Epithelial cell of esophagus (primary cell): ENCODE results near the gene INO80B.
A peak's percentile ranks its signal among the peaks of the same experiment; 100 is the strongest.

ENCODE experiments used
- DNase-seq: peaks from one replicate; pipeline ENCODE4 v3.0.0; 2010; ENCODE audit warnings: low read depth
- H3K4me3 ChIP-seq: 2 replicates; pipeline ENCODE4 v1.5.1; 2011; ENCODE audit warnings: mild to moderate bottlenecking, low read length, control low read depth
- TF ChIP-seq, protein P1 (sequence below): IDR thresholded peaks from 2 replicates; pipeline ENCODE4 v1.5.1; 2011; ENCODE audit warnings: low read depth, mild to moderate bottlenecking, low read length, control low read depth, inconsistent platforms; ENCODE audit not compliant: insufficient read depth; ENCODE audit errors: missing control alignments

INO80B gene

DNA sequence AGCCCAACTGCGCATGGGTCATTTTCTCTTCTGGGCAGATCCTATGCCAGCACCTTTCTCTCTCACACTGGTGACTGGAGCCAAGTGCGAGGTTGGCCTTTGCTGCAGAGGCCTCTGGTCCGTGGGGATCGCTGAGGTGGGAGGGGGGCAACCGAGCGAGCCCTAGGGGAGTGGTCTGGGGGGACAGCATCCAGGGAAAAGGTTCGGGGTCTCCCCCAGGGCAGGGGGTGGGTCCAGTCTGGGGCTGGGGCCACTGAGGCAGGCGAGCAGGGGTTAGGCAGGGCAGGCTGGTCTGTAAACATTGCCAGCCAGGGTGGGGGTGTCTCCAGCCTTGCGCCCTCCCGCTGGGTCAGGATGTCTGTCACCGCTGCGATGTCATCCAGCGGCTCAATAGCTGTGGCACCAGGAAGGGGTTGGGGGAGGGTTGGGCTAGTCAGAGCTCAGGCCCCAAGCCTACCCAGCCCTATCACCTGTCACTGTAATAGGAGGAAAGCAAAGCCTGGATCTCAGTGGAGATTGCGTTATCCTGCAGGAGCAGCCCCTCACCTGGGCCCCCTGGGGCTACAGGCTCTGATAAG, 28.6 kb upstream of the INO80B start:
- no peak overlapping the region for H3K4me3 ChIP-seq
- DNase-seq: no peak
- TF ChIP-seq, protein P1, sequence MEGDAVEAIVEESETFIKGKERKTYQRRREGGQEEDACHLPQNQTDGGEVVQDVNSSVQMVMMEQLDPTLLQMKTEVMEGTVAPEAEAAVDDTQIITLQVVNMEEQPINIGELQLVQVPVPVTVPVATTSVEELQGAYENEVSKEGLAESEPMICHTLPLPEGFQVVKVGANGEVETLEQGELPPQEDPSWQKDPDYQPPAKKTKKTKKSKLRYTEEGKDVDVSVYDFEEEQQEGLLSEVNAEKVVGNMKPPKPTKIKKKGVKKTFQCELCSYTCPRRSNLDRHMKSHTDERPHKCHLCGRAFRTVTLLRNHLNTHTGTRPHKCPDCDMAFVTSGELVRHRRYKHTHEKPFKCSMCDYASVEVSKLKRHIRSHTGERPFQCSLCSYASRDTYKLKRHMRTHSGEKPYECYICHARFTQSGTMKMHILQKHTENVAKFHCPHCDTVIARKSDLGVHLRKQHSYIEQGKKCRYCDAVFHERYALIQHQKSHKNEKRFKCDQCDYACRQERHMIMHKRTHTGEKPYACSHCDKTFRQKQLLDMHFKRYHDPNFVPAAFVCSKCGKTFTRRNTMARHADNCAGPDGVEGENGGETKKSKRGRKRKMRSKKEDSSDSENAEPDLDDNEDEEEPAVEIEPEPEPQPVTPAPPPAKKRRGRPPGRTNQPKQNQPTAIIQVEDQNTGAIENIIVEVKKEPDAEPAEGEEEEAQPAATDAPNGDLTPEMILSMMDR: no peak

DNA sequence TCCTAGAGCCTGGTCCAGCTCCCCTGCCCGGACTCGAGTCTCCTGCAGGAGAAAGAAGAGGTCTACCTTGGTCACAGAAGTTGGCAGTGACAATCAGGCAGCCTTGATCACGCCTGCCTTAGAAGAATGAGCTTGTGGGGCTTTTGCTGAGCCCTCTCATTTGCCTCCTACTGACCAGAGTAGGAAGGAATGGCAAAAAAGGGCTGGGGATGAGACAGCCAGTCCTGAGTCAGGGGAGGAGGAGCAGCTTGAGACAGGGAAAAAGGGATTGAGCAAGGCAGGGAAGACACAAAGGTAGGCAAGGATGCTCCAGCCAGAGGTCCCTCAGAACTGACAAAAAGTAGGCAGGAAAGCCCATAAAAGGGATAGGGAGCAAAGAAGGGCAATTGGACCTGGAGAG, 27.3 kb upstream of the INO80B start:
- DNase-seq: peak; percentile 73
- TF ChIP-seq, protein P1: no peak
- H3K4me3 ChIP-seq: no peak overlapping the region

DNA sequence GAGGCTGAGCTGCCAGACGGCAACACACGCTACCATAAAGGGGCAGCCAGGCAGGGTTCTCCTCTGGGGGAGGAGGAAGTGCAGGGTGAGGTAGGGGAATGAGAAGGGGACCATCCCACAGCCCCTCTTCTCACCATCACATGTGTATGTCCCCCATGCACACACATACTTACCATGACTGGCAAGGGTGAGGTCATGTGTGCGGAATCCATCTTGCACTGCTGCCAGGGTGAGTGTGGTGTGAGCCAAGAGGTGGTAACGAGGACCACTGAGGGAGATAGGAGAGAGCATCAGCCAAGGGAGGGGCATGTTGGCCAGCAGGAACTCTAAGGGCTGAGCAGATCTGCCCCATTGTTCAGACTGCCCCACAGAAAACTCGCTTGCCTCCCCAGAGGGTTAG, 26.2 kb upstream of the INO80B start:
- no peak for DNase-seq
- H3K4me3 ChIP-seq: no peak overlapping the region
- TF ChIP-seq, protein P1: no peak

DNA sequence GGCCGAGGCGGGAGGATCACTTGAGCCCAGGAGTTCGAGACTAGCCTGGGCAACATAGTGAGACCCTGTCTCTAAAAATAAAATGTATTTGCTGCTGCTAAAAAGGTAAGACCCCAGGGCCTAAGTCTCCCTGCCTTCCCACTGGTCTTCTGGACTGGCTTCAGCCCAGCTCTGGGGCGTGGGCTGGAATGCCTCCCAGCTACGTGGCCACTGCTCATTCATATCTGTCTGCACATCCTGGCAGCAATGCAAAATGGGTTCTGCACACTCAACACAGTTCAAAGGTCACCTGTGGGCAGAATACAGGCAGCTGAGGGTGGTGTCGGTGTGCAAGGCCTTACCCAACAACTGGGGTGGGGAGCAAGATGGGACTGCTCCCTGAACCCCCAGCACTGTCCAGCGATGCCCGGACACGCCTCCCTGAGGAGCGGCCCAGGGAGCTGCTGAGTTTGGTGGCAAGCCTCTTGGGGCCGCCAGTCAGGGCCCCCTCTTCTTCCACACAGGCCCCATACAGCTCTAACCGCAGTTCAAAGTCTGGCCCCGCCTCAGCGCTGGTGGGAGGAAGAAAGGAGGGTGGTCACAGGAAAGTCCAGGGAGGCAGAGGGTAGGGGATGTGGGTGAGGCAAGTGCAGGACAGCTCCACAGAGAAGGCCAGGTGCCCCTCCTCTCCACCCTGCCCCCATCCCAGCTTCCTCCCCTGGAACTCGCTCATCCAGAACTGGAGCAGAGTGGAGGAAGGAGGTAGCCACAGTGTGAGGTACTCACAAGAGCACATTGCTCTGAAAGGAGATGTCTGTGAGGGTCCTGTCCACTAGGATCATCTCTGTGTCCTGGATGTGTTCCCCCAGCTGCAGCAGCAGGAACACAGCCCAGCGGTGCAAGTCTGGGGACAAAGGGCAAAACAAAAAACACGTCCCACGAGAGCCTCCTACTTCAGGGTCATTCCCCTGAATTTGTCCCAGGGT, 25.1 kb upstream of the INO80B start:
- H3K4me3 ChIP-seq: no peak overlapping the region
- DNase-seq: no peak
- TF ChIP-seq, protein P1: no peak

GRCh38 chr2:74430502-74430901, 24.4 kb upstream of the INO80B start:
- no peak overlapping the region for H3K4me3 ChIP-seq
- TF ChIP-seq, protein P1: no peak
- DNase-seq: no peak

GRCh38 chr2:74436111-74436805, 18.6 kb upstream of the INO80B start:
- no peak for DNase-seq
- TF ChIP-seq, protein P1: no peak
- no peak overlapping the region for H3K4me3 ChIP-seq
